ENCODE measurements around the gene ABLIM1. TPM values are rescaled to one million over a fixed set of nuclear protein-coding genes. Genes with fewer than 3 reads are reported as not detected.

The ABLIM1 gene
- total and polyA plus RNA-seq, 2 of the 4 experiments (the other 2 are of a cell fraction), result 7.7 to 9.9 TPM

- Histone ChIP-seq H2BK120ac (ENCODE audit: low read depth, low read length) (no peak overlapping the region), H3K56ac (ENCODE audit: extremely low read depth, insufficient read depth, low read length) (no peak overlapping the region), H2AK9ac (replicated peaks; ENCODE audit: low read depth, low read length, poor library complexity) (no peak overlapping the region), H3K4me1 (ENCODE audit: control insufficient read depth, insufficient read depth, low read length) (no peaks in the 10 kb centered on the region), H3K79me1 (ENCODE audit: low read depth in 1 of 2, low read length in 2 of 2) (no peaks in the 10 kb centered on the region; a peak in 1 of 4 replicates), H4K8ac (ENCODE audit: low read depth in 2 of 2, low read length in 2 of 2) (no peak overlapping the region), H3K9ac (ENCODE audit: low read depth, low read length) (no peak overlapping the region), H4K5ac (ENCODE audit: low read depth, low read length) (no peak overlapping the region), H2BK5ac (ENCODE audit: low read depth, low read length, poor library complexity, severe bottlenecking) (no peak overlapping the region), H4K91ac (ENCODE audit: insufficient read depth, low read depth, low read length) (no peak overlapping the region), H4K20me1 (ENCODE audit: insufficient read depth, low read length) (peaks cover 5% of the 10 kb centered on the region; the same call in 1 of the 2 replicates), H3K36me3 (ENCODE audit: control insufficient read depth, insufficient read depth, low read length) (no peaks in the 10 kb centered on the region), H3K27me3 (ENCODE audit: control insufficient read depth, insufficient read depth, low read length) (peaks cover 2% of the 10 kb centered on the region; the same call in 1 of the 2 replicates), H3K14ac (replicated peaks; ENCODE audit: low read depth, low read length) (no peak overlapping the region), H3K4me3 (ENCODE audit: insufficient read depth, low read depth, low read length) (no peak overlapping the region), H3K9me1 (ENCODE audit: insufficient read depth, low read length) (no peaks in the 10 kb centered on the region), H3K4me2 (ENCODE audit: low read depth, low read length) (no peak overlapping the region), H2BK20ac (ENCODE audit: low read depth, low read length) (no peak overlapping the region), H2AK5ac (ENCODE audit: low read depth, low read length) (no peak overlapping the region), H3K18ac (ENCODE audit: low read depth, low read length) (no peak overlapping the region), H3K27ac (ENCODE audit: insufficient read depth, low read length) (no peak overlapping the region), H3K9me3 (ENCODE audit: control insufficient read depth, insufficient read depth, low read length) (no peaks in the 10 kb centered on the region), H2AFZ (replicated peaks; ENCODE audit: low read length, poor library complexity) (no peak overlapping the region), H3K4ac (ENCODE audit: low read depth, low read length) (no peak overlapping the region), H3K23ac (ENCODE audit: low read depth, low read length) (no peak overlapping the region), H2BK15ac (ENCODE audit: low read depth, low read length) (no peak overlapping the region)
- POLR2A ChIA-PET (ENCODE audit: unreplicated experiment), result no interaction called here
- intact Hi-C loops (cut with micrococcal nuclease), result loop anchor here (2.0 kb wide), 1 partner anchor 316 kb away; no protein-coding TSS in a partner anchor
- WGBS, 2 experiments (ENCODE audit: extremely low coverage in 2 of 2, insufficient read length in 1 of 2), result no CpG with 5 or more reads among the region's 1 CpG
- TF ChIP-seq POLR2A (IDR thresholded peaks at IDR 0.05; ENCODE audit: low read depth, low read length) (no peak), CHD1 (IDR thresholded peaks at IDR 0.05; ENCODE audit: low read depth, low read length) (no peak), BHLHE40 (IDR thresholded peaks at IDR 0.05; ENCODE audit: low read depth, low read length) (no peak), CTCF (conservative IDR thresholded peaks at IDR 0.05; ENCODE audit: low read depth, low read length) (no peak), RAD21 (IDR thresholded peaks at IDR 0.05; ENCODE audit: low read length) (no peak), MAZ (IDR thresholded peaks at IDR 0.05; ENCODE audit: borderline replicate concordance, low read depth, low read length) (no peak), RCOR1 (IDR thresholded peaks at IDR 0.05; ENCODE audit: insufficient replicate concordance, low read length) (no peak), MAFK (IDR thresholded peaks at IDR 0.05; ENCODE audit: low read depth, low read length) (no peak), USF2 (IDR thresholded peaks at IDR 0.05; ENCODE audit: low read depth, low read length) (no peak), FOS (IDR thresholded peaks at IDR 0.05; ENCODE audit: low read depth, low read length) (no peak), RFX5 (IDR thresholded peaks at IDR 0.05; ENCODE audit: low read depth, low read length) (no peak), NFE2L2 (IDR thresholded peaks at IDR 0.05; ENCODE audit: low read depth, low read length) (no peak), SMC3 (IDR thresholded peaks at IDR 0.05; ENCODE audit: low read depth, low read length) (no peak), MXI1 (IDR thresholded peaks at IDR 0.05; ENCODE audit: borderline replicate concordance, low read depth, low read length) (no peak)
- TF ChIP-seq, protein P1, sequence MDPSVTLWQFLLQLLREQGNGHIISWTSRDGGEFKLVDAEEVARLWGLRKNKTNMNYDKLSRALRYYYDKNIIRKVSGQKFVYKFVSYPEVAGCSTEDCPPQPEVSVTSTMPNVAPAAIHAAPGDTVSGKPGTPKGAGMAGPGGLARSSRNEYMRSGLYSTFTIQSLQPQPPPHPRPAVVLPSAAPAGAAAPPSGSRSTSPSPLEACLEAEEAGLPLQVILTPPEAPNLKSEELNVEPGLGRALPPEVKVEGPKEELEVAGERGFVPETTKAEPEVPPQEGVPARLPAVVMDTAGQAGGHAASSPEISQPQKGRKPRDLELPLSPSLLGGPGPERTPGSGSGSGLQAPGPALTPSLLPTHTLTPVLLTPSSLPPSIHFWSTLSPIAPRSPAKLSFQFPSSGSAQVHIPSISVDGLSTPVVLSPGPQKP (IDR thresholded peaks at IDR 0.05; ENCODE audit: borderline replicate concordance, low read depth, low read length), result no peak
- no TSS peak for BruUV-seq (replicated peaks)
- DNase-seq (no peak), ATAC-seq (ENCODE audit: low read depth) (no peak)
- in situ Hi-C loops (cut with MboI; ENCODE audit: low sequenced_read_pairs), result loop anchor here (5.0 to 25.0 kb wide), 4 partner anchors 77 to 667 kb away; no protein-coding TSS in a partner anchor
- CTCF ChIA-PET, result interaction anchor here (0.6 to 2.1 kb wide), 4 partner anchors 9 to 378 kb away, joined by 3 to 8 read pairs (median 5); no protein-coding TSS in a partner anchor
- dilution Hi-C loops (cut with HindIII; ENCODE audit: low sequenced_read_pairs, unreplicated experiment), result no loop called here
These were observed 187.7 kb downstream of the ABLIM1 start for GRCh38 chr10:114470361-114470760.

Data from IMR-90 (cell line).